LNCaP clone FGC (cell line): Measurements from ENCODE around the gene SGIP1.

Experiments used
- DNase-seq: peaks from one replicate; pipeline ENCODE4 v3.0.0-alpha.2; 2011; ENCODE audit warnings: low read depth
- H3K4me3 ChIP-seq: 2 replicates; pipeline ENCODE4 v1.5.1; 2011; ENCODE audit warnings: mild to moderate bottlenecking, low read depth, low read length, control low read depth
- TF ChIP-seq, protein P1 (sequence below): IDR thresholded peaks from 2 replicates; pipeline ENCODE4 v1.5.1; 2012; ENCODE audit warnings: mild to moderate bottlenecking; ENCODE audit not compliant: control insufficient read depth, insufficient read depth; ENCODE audit errors: extremely low read depth

The SGIP1 gene

DNA sequence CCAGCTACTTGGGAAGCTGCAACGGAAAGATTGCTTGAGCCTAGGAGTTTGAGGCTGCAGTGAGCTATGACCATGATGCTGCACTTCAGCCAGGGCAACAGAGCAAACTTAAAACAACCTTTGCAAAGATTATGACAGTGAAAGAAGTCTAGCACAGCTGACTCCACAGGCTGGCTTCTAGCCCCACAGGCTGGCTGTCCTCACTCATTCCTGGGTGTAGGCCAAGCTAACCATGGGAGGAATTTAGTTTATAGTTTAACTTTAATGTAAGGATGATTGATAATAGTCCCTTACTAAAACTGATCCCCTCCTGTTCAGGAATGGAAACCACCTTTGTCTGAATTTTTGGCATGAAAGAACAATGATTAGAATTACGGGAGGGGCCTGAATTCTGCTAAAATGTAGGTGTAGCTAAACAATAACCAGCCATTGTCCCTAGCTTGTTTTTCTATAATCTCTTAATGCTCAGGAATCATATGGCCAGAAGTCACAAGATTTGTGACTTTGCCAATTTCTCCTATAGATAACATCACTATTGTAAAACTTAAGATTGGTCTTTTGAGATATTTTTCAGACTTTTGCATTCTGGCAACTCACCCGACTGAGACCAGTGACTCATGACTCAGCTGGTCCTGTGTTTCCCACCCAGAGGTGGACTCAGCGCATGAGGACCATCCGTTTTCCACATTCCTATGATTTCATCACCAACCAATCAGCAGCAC is 28.1 kb upstream of the SGIP1 start:
- H3K4me3 ChIP-seq: no peak overlapping the region
- TF ChIP-seq, protein P1, sequence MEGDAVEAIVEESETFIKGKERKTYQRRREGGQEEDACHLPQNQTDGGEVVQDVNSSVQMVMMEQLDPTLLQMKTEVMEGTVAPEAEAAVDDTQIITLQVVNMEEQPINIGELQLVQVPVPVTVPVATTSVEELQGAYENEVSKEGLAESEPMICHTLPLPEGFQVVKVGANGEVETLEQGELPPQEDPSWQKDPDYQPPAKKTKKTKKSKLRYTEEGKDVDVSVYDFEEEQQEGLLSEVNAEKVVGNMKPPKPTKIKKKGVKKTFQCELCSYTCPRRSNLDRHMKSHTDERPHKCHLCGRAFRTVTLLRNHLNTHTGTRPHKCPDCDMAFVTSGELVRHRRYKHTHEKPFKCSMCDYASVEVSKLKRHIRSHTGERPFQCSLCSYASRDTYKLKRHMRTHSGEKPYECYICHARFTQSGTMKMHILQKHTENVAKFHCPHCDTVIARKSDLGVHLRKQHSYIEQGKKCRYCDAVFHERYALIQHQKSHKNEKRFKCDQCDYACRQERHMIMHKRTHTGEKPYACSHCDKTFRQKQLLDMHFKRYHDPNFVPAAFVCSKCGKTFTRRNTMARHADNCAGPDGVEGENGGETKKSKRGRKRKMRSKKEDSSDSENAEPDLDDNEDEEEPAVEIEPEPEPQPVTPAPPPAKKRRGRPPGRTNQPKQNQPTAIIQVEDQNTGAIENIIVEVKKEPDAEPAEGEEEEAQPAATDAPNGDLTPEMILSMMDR: no peak
- DNase-seq: no peak

DNA sequence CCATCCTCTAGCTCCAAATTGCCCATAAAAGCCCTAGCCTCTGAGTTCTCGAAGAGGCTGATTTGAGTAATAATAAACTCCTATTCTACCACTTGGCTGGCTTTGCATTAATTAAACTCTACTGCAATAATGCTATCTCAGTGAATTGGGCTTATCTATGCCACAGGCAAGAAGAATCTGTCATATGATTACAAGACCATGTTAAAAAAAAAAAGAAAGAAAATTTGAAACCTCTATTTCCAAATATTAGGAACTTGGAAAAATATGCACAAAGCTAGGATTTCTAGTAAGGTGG is 27.6 kb upstream of the SGIP1 start:
- TF ChIP-seq, protein P1: no peak
- no peak overlapping the region for H3K4me3 ChIP-seq
- no peak for DNase-seq

DNA sequence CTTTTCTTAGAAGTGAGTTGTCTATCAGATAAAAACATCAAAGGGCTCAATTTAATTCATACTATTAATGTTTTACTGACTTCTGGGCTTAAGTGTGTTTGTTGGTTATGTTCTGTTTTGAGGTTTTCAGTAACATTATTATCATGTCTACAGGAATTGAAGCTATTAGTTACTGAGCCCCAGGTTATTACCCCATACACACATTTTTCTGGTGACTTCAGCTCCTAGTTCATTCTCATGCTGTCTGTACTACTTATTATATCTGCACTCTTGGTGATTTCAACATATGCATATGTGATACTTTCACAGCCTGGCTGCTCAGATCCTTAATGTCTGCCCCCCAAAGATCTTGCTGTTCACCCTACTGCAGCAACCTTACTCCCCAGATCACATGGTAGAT is 27.0 kb upstream of the SGIP1 start:
- no peak for DNase-seq
- TF ChIP-seq, protein P1: no peak
- H3K4me3 ChIP-seq: no peak overlapping the region

DNA sequence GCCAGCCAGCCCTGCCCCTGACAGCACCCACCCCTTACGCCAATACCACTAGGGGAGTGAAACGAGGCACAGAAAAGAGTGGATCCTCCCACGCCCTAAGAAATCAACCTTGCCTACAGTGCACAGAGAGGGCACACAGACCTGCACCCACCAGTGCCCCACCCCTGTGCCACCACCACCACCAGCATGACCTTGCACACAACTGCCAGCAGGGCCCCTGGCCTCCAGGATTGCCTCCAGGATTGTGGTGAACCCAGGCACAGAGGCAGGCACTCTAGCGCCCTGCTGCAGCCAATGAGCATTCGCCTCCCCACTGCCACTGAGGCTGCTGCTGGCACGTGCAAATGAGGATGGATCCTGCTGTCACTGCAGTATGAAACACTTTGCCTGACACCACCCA is 23.5 kb upstream of the SGIP1 start:
- no peak overlapping the region for H3K4me3 ChIP-seq
- TF ChIP-seq, protein P1: no peak
- DNase-seq: no peak

DNA sequence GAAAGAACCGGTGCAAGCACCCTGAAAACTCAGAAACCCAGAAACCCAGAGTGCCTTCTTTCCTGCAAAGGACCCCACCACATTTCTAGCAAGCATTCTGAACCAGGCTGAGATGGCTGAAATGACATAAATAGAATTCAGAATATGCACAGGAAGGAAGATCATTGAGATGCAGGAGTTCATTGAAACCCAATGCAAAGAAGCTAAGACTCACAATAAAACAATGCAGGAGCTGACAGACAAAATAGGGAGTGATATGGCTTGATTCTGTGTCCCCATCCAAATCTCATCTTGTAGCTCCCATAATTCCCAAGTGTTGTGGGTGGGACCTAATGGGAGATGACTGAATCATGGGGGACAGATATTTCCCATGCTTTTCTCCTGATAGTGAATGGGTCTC is 22.8 kb upstream of the SGIP1 start:
- TF ChIP-seq, protein P1: no peak
- no peak for DNase-seq
- no peak overlapping the region for H3K4me3 ChIP-seq

DNA sequence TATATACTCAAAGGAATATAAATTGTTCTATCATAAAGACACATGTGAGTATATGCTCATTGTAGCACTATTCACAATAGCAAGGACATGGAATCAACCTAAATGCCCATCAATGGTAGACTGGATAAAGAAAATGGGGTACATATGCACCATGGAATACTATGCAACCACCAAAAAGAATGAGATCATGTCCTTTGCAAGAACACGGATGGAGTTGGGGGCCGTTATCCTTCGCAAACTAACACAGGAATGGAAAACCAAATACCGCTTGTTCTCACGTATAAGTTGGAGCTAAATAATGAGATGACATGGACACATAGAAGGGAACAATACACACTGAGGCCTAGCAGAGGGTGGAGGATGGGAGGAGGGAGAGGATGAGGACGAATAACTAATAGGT is 16.0 kb upstream of the SGIP1 start:
- TF ChIP-seq, protein P1: no peak
- no peak overlapping the region for H3K4me3 ChIP-seq
- DNase-seq: no peak

DNA sequence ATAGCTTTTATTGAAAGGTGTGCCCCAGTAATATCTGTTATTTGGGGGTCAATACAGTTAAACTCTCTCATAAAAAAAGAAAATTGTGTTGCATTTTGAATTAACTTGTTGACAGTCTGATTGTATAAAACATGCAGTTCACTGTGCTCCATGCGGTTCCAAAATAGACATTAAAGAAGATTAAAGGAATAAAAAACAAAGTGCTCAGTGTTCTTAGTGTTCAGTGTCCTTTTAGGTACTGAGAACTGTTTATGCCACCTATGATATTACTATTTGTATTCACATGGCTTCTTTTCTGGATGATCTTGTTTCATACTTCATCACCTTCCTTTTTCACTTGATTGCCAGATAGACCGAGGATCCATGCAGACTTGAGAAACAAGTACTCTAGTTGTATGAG is 15.3 kb upstream of the SGIP1 start:
- no peak for DNase-seq
- TF ChIP-seq, protein P1: no peak

More for the DNA sequence above, 15.3 kb upstream of the SGIP1 start:
- H3K4me3 ChIP-seq: no peak overlapping the region
